Measurements from ENCODE around the gene LENEP.

The LENEP gene

GRCh38 chr1:154967331-154967950 lies 25.9 kb upstream of the LENEP start:
- no peak for TF ChIP-seq CTCF (IDR thresholded peaks at IDR 0.05; ENCODE audit: borderline replicate concordance, insufficient read depth, low read depth, low read length)
- H3K4me3 ChIP-seq (ENCODE audit: low read depth, low read length): no peak overlapping the region

GRCh38 chr1:154968731-154969130 lies 24.7 kb upstream of the LENEP start:
- no peak for TF ChIP-seq CTCF (IDR thresholded peaks at IDR 0.05; ENCODE audit: borderline replicate concordance, insufficient read depth, low read depth, low read length)
- H3K4me3 ChIP-seq (ENCODE audit: low read depth, low read length): no peak overlapping the region

GRCh38 chr1:154969246-154969645 lies 24.1 kb upstream of the LENEP start:
- TF ChIP-seq CTCF (IDR thresholded peaks at IDR 0.05; ENCODE audit: borderline replicate concordance, insufficient read depth, low read depth, low read length): no peak
- no peak overlapping the region for H3K4me3 ChIP-seq (ENCODE audit: low read depth, low read length)

GRCh38 chr1:154969860-154970452 lies 23.4 kb upstream of the LENEP start:
- TF ChIP-seq CTCF (IDR thresholded peaks at IDR 0.05; ENCODE audit: borderline replicate concordance, insufficient read depth, low read depth, low read length): no peak
- H3K4me3 ChIP-seq (ENCODE audit: low read depth, low read length): peak overlapping the region; percentile 28

GRCh38 chr1:154970631-154971340 lies 22.6 kb upstream of the LENEP start, which contains the start of gene SHC1:
SHC1 (minus strand) TSS chr1:154970747; CDS start chr1:154970526, 221 bp downstream.
- H3K4me3 ChIP-seq (ENCODE audit: low read depth, low read length): peak within 1 kb of the TSS; percentile 38
- TF ChIP-seq CTCF (IDR thresholded peaks at IDR 0.05; ENCODE audit: borderline replicate concordance, insufficient read depth, low read depth, low read length): no peak

- no peak for TF ChIP-seq CTCF (IDR thresholded peaks at IDR 0.05; ENCODE audit: borderline replicate concordance, insufficient read depth, low read depth, low read length)
- H3K4me3 ChIP-seq (ENCODE audit: low read depth, low read length): no peak overlapping the region
Observed at GRCh38 chr1:154971341-154971998, 21.9 kb upstream of the LENEP start.

All from GM12875 (cell line).